H9 (cell line): ENCODE data around the gene CYP1B1. TPM values are rescaled to one million over a fixed set of nuclear protein-coding genes. Genes with fewer than 3 reads are reported as not detected.

Experiments
- DNase-seq: peaks from one replicate; pipeline ENCODE4 v3.0.0-alpha.2; 2017
- H2AFZ ChIP-seq: one replicate; pipeline ENCODE4 v1.6.1; 2013; ENCODE audit warnings: mild to moderate bottlenecking, low read length, control low read depth, moderate library complexity
- H2AK5ac ChIP-seq: 2 replicates; pipeline ENCODE4 v1.6.1; 2013; ENCODE audit warnings: low read length, control low read depth, mixed read lengths; ENCODE audit not compliant: insufficient read length
- H2BK120ac ChIP-seq: one replicate; pipeline ENCODE4 v1.6.1; 2013; ENCODE audit warnings: low read depth, mild to moderate bottlenecking, low read length, control low read depth, inconsistent platforms; ENCODE audit not compliant: poor library complexity, severe bottlenecking
- H2BK12ac ChIP-seq: 2 replicates; pipeline ENCODE4 v1.6.1; 2013; ENCODE audit warnings: low read length, control low read depth, mixed read lengths, low read depth; ENCODE audit not compliant: insufficient read length
- H2BK15ac ChIP-seq: 2 replicates; pipeline ENCODE4 v1.6.1; 2013; ENCODE audit warnings: low read depth, low read length, control low read depth
- H2BK20ac ChIP-seq: one replicate; pipeline ENCODE4 v1.6.1; 2013; ENCODE audit warnings: low read depth, mild to moderate bottlenecking, low read length, control low read depth, inconsistent platforms; ENCODE audit not compliant: poor library complexity, severe bottlenecking
- H2BK5ac ChIP-seq: 2 replicates; pipeline ENCODE4 v1.6.1; 2013; ENCODE audit warnings: low read length, control low read depth, mixed read lengths; ENCODE audit not compliant: insufficient read length
- H3K14ac ChIP-seq: 2 replicates; pipeline ENCODE4 v1.6.1; 2013; ENCODE audit warnings: low read length, control low read depth; ENCODE audit not compliant: insufficient read depth
- H3K18ac ChIP-seq: 2 replicates; pipeline ENCODE4 v1.6.1; 2013; ENCODE audit warnings: low read depth, mild to moderate bottlenecking, mixed read lengths, low read length, control low read depth; ENCODE audit not compliant: insufficient read length
- H3K23ac ChIP-seq: 2 replicates; pipeline ENCODE4 v1.6.1; 2013; ENCODE audit warnings: low read length, control low read depth, mixed read lengths, low read depth; ENCODE audit not compliant: insufficient read length
- H3K23me2 ChIP-seq: 2 replicates; pipeline ENCODE4 v1.6.1; 2013; ENCODE audit warnings: low read depth, mild to moderate bottlenecking, mixed read lengths, low read length, control low read depth; ENCODE audit not compliant: insufficient read length, poor library complexity, severe bottlenecking
- H3K27ac ChIP-seq: 2 replicates; pipeline ENCODE4 v1.5.1; 2013; ENCODE audit warnings: low read length, control low read depth, mixed read lengths, low read depth; ENCODE audit not compliant: insufficient read length
- H3K27me3 ChIP-seq: 2 replicates; pipeline ENCODE4 v1.6.1; 2013; ENCODE audit warnings: low read length, control low read depth, inconsistent platforms; ENCODE audit not compliant: insufficient read depth
- H3K4ac ChIP-seq: 2 replicates; pipeline ENCODE4 v1.6.1; 2013; ENCODE audit warnings: low read depth, mild to moderate bottlenecking, control low read depth, inconsistent platforms, low read length, moderate library complexity
- H3K4me1 ChIP-seq: 2 replicates; pipeline ENCODE4 v1.6.1; 2013; ENCODE audit warnings: low read length, control low read depth, inconsistent platforms; ENCODE audit not compliant: insufficient read depth
- H3K4me2 ChIP-seq: 2 replicates; pipeline ENCODE4 v1.6.1; 2013; ENCODE audit warnings: low read length, control low read depth, mixed read lengths; ENCODE audit not compliant: insufficient read length, insufficient read depth
- H3K56ac ChIP-seq: 2 replicates; pipeline ENCODE4 v1.6.1; 2013; ENCODE audit warnings: low read depth, mild to moderate bottlenecking, mixed read lengths, low read length, control low read depth; ENCODE audit not compliant: insufficient read length
- H3K79me1 ChIP-seq: 2 replicates; pipeline ENCODE4 v1.6.1; 2013; ENCODE audit warnings: low read depth, mild to moderate bottlenecking, moderate library complexity, low read length, control low read depth, inconsistent platforms; ENCODE audit not compliant: insufficient read depth, poor library complexity, severe bottlenecking
- H3K79me2 ChIP-seq: 2 replicates; pipeline ENCODE4 v1.6.1; 2013; ENCODE audit warnings: low read length, control low read depth, inconsistent platforms; ENCODE audit not compliant: insufficient read depth
- H3K9ac ChIP-seq: 2 replicates; pipeline ENCODE4 v1.6.1; 2013; ENCODE audit warnings: low read length, control low read depth, mixed read lengths; ENCODE audit not compliant: insufficient read length; ENCODE audit errors: extremely low read depth
- H3K9me3 ChIP-seq: one replicate; pipeline ENCODE4 v1.6.1; 2013; ENCODE audit warnings: low read depth, low read length, inconsistent platforms; ENCODE audit not compliant: control insufficient read depth
- H3T11ph ChIP-seq: one replicate; pipeline ENCODE4 v1.6.1; 2013; ENCODE audit warnings: mild to moderate bottlenecking, low read length, control low read depth, inconsistent platforms
- H4K20me1 ChIP-seq: one replicate; pipeline ENCODE4 v1.6.1; 2013; ENCODE audit not compliant: control insufficient read depth, insufficient read length, insufficient read depth
- H4K5ac ChIP-seq: 2 replicates; pipeline ENCODE4 v1.6.1; 2013; ENCODE audit warnings: low read depth, mild to moderate bottlenecking, mixed read lengths, low read length, control low read depth; ENCODE audit not compliant: insufficient read length
- H4K8ac ChIP-seq: replicated peaks from 2 replicates; pipeline ENCODE4 v1.6.1; 2013; ENCODE audit warnings: low read length, control low read depth, mixed read lengths, low read depth; ENCODE audit not compliant: insufficient read length
- H4K91ac ChIP-seq: 2 replicates; pipeline ENCODE4 v1.6.1; 2013; ENCODE audit warnings: low read depth, mild to moderate bottlenecking, moderate library complexity, mixed read lengths, low read length, control low read depth; ENCODE audit not compliant: insufficient read length
- H3K27ac Mint-ChIP-seq, 3 experiments: 2 replicates in 2 of 3; 3 replicates in 1 of 3; pipeline ENCODE4 v1.8.0; 2020 to 2021; ENCODE audit warnings: mixed read lengths in 3 of 3, mild to moderate bottlenecking in 1 of 3, moderate library complexity in 1 of 3
- H3K27me3 Mint-ChIP-seq: 2 replicates; pipeline ENCODE4 v1.8.0; 2021; ENCODE audit warnings: low read depth, mild to moderate bottlenecking, moderate library complexity, mixed read lengths
- H3K36me3 Mint-ChIP-seq, 3 experiments: 2 replicates in 2 of 3; 3 replicates in 1 of 3; pipeline ENCODE4 v1.8.0; 2020 to 2021; ENCODE audit warnings: low read depth in 3 of 3, mixed read lengths in 3 of 3; ENCODE audit not compliant: insufficient read depth in 1 of 3
- H3K4me1 Mint-ChIP-seq, 2 experiments: 2 replicates each; pipeline ENCODE4 v1.8.0; 2020; ENCODE audit warnings: mixed read lengths in 2 of 2
- H3K4me3 Mint-ChIP-seq, 2 experiments: 2 replicates in 1 of 2; 3 replicates in 1 of 2; pipeline ENCODE4 v1.8.0; 2020 to 2021; ENCODE audit warnings: mild to moderate bottlenecking in 2 of 2, mixed read lengths in 2 of 2, moderate library complexity in 1 of 2
- H3K9me3 Mint-ChIP-seq, 2 experiments: 2 replicates in 1 of 2; 3 replicates in 1 of 2; pipeline ENCODE4 v1.8.0; 2020; ENCODE audit warnings: mild to moderate bottlenecking in 2 of 2, mixed read lengths in 2 of 2, moderate library complexity in 1 of 2
- CTCF ChIP-seq: fragments of 200-600 bp; sonication (generic); conservative IDR thresholded peaks from 3 replicates; pipeline ENCODE4 v1.8.0; 2021; ENCODE audit warnings: antibody characterized with exemption, mild to moderate bottlenecking
- WGBS: extraction: QIAGEN DNeasy Blood & Tissue Kit; methylation state at CpG from one replicate; pipeline ENCODE4 v1.1.7; 2013; ENCODE audit warnings: missing lambda C conversion rate, low lambda C conversion rate, mixed read lengths; ENCODE audit not compliant: insufficient read length; ENCODE audit errors: extremely low coverage; 5-methylcytosine and 5-hydroxymethylcytosine counted together
- total RNA-seq: library from RNA; stranded (reverse); gene quantifications from 2 replicates; pipeline ENCODE4 v1.2.1, GENCODE V29; 2021

The CYP1B1 gene
- total RNA-seq, 1 experiment from 2014 or later: 2.7 TPM

DNA sequence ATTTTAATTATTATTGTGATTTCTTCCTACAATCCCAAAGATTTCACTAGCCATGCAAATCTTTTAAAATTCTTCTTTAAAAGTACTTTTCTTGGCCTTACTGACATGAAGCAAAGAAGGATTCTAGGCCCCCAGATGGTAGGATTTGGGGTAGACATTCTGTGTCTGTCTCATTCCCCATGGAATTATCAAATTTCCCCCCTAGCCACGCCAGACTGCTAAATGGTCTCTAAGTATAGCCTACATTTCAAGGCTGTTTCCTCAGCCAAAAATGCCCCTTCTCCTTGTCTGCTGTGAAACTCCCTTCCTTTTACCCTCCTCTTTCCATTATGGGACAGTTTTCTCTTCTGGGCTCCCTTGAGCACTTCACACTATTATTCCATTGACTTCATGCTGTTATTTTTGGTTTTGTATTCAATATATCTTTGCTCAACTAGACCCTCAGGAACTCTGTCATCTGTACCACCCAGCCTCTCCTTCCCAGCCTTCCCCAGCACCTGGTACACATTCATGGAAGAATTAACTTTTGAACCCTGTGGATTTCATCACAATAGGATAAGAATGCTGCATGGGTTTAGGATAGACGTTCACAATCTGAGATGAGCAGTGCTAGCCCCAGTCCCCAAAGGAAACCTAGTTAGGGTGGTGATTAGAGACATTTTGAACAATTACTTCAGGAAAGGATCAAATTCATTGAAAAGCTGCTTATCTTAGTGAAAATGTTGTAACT, 21.5 kb upstream of the CYP1B1 start:
- H3K9me3 ChIP-seq: no peaks in the 10 kb centered on the region
- H2BK5ac ChIP-seq: no peak overlapping the region
- no peak for TF ChIP-seq CTCF
- H2BK12ac ChIP-seq: no peak overlapping the region
- no peak overlapping the region for H3K18ac ChIP-seq
- H3K36me3 Mint-ChIP-seq: peaks cover 0 to under 1% (median 0%) of the 10 kb centered on the region in 3 experiments; a peak in 1 of 7 replicates
- no peak overlapping the region for H3K23ac ChIP-seq
- no CpG with 5 or more reads among the region's 2 CpGs for WGBS
- no peak overlapping the region for H2AFZ ChIP-seq
- no peak overlapping the region for H3T11ph ChIP-seq
- H2BK20ac ChIP-seq: no peak overlapping the region
- no peaks in the 10 kb centered on the region for H4K20me1 ChIP-seq
- peak overlapping the region in 1 of 2 experiments; percentile 41; a peak in 3 of 5 replicates for H3K4me3 Mint-ChIP-seq
- H4K91ac ChIP-seq: no peak overlapping the region
- peaks cover 77 to 82% of the 10 kb centered on the region in 2 experiments for H3K4me1 Mint-ChIP-seq
- no peak overlapping the region for H3K4ac ChIP-seq
- peaks cover 5% of the 10 kb centered on the region; the same call in 1 of the 2 replicates for H3K27me3 ChIP-seq
- no peaks in the 10 kb centered on the region for H3K79me2 ChIP-seq
- peak overlapping the region in 2 of 3 experiments; percentile 2 to 19; a peak in 2 of 7 replicates for H3K27ac Mint-ChIP-seq
- no peak overlapping the region for H3K14ac ChIP-seq
- H2BK15ac ChIP-seq: no peak overlapping the region
- peaks cover 14% of the 10 kb centered on the region; the same call in 1 of the 2 replicates for H3K4me1 ChIP-seq
- no peaks in the 10 kb centered on the region; a peak in 2 of 5 replicates for H3K9me3 Mint-ChIP-seq
- H3K79me1 ChIP-seq: no peaks in the 10 kb centered on the region
- H4K5ac ChIP-seq: no peak overlapping the region
- H2AK5ac ChIP-seq: no peak overlapping the region
- DNase-seq: no peak
- peak overlapping the region; percentile 2 for H3K4me2 ChIP-seq
- no peak overlapping the region for H3K27ac ChIP-seq
- H3K56ac ChIP-seq: no peak overlapping the region
- H2BK120ac ChIP-seq: no peak overlapping the region
- peaks cover 63% of the 10 kb centered on the region for H3K27me3 Mint-ChIP-seq
- H4K8ac ChIP-seq: no peak overlapping the region
- H3K9ac ChIP-seq: no peak overlapping the region
- H3K23me2 ChIP-seq: peaks cover 3% of the 10 kb centered on the region
